GM19035 (cell line): ENCODE data around the gene OTUD7B.
"Not testable (repeated sequence)": the region's sequence is repeated elsewhere in the genome, so short reads cannot be mapped to it uniquely, and the experiment has no call there.

ENCODE experiments used
- ATAC-seq: cut with Tn5 transposase; IDR thresholded peaks from one replicate; pipeline ENCODE4 v1.9.1; 2021; ENCODE audit not compliant: unreplicated experiment

The OTUD7B gene

DNA sequence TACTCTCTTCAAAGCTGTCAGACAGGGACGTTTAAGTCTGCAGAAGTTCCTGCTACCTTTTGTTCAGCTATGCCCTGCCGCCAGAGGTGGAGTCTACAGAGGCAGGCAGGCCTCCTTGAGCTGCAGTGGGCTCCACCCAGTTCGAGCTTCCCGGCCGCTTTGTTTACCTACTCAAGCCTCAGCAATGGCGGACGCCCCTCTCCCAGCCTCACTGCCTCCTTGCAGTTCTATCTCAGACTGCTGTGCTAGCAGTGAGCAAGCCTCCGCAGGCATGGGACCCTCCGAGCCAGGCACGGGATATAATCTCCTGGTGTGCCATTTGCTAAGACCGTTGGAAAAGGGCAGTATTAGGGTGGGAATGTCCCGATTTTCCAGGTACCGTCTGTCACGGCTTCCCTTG is 53.0 kb downstream of the OTUD7B start:
- not testable (repeated sequence) for ATAC-seq

DNA sequence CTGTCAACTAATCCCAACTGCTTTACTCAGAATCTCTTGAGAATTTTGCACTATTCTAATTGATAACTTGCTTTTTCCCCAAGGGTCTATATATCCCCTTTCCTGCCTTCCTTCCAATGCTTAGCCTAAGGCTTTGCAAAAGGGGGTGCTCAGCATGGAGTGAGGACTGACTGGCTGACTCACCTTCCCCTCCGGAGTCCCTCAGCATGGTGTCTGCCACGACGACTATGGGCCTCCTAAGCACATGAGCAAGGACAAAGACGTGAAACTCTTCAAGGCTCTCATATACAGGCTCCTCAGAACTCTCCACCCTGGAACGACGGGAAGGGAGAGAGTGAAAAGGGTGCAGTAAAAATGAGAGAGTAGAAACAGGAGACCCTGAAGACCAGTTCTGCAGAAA is 60.6 kb downstream of the OTUD7B start:
- ATAC-seq = no peak

DNA sequence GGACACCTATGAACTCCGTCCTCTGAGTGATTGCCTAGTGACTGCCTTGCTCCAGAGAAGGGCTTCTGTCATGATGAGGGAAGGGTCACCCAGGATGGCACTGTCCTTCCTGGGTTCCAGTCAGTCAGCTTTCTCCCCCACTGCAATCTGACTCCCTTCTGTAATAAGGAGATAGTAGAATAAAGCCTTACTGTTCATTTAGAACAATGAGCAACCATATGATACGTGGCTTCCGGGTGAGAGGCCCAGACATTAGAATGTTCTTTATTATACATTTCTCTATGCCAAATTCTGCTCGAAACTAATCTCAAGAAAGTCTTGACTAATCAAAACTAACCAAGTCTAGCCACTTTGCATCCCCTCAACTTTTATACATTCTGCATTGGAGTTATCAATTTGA is 65.3 kb downstream of the OTUD7B start:
- ATAC-seq = no peak

DNA sequence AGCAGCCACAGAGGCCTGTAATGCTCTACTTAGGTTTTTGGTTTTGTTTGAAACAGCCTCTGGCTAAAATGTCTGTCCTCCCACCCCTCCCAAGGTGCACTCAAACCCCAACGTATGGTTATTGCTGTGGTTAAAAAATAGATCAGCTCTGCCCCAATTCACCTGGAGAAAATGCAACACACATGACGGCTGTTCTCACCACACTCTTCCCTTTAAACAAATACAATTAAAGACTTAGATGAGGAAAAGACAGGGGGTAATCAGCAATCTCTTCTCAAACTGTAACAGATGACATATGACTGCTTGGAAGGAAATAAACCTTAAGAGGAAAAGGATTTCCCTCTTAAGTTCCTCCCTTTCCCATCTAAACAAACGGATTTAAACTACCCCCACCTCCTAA is 67.6 kb downstream of the OTUD7B start:
- ATAC-seq = no peak

DNA sequence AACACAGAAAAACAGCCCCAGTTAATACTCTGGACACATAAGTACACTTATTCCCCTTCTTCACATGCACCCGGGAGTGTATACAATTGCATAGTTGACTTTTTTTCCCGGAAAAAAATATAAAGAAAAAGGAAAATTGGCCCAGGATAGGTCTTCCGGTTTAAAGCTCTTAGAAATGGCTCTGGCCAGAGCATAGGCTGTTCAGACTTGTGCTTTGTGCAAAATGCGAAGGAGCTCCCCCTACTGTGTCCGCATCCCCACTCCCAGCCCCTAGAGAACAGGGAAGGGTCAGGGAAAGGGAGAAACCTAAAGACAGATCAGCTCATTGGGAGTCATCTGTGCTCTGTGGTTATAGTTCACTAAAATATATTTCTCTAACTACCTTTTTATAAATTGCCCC is 68.3 kb downstream of the OTUD7B start:
- no peak for ATAC-seq

DNA sequence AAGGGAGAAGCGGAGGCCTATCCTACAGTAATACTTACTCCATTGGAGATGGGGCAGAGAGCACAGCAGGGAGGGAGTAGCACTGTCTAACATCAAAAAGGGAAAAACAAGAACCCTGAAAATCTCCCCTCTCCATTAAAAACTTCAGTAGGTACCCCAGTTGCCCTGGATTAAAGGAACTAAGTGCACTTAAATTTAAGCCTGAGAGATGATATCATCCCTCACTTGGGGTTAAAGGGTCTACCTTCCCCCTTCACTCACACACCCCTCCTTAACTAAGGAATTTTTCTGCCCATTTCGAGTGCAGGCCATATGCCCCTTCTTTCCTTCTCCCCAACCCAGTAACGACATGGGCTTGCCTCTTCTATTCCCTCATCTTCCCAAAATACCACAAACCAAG is 70.1 kb downstream of the OTUD7B start:
- ATAC-seq = no peak

DNA sequence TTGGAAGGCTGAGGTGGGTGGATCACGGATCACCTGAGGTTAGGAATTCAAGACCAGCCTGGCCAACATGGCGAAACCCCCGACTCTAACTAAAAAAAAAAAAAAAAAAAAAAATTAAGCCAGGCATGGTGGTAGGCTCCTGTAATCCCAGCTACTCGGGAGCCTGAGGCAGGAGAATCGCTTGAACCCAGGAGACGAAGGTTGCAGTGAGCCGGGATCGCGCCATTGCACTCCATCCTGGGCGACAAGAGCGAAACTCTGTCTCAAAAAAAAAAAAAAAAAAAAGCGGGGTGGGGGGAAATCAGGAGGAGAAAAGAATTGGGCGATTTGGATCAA is 71.9 kb downstream of the OTUD7B start:
- ATAC-seq = not testable (repeated sequence)

DNA sequence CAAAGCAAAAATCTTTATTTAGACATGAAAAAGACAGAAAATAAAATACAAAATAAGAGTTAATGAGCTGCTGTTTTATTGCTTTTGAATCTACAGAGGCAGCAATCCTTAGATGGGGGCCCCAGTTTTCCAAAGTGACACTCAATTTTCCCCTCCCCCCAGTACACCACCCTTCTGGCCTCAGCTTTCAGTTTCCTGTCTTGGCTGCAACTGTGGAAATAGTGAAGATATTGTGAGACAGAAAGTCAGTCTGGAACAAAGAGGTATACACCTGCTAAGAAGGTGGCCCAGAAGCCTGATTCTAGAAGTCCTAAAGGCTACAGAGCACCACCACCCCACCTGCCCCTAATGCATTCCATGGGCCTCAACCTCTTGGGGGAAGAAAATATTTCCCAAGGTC is 72.8 kb downstream of the OTUD7B start:
- no peak for ATAC-seq

DNA sequence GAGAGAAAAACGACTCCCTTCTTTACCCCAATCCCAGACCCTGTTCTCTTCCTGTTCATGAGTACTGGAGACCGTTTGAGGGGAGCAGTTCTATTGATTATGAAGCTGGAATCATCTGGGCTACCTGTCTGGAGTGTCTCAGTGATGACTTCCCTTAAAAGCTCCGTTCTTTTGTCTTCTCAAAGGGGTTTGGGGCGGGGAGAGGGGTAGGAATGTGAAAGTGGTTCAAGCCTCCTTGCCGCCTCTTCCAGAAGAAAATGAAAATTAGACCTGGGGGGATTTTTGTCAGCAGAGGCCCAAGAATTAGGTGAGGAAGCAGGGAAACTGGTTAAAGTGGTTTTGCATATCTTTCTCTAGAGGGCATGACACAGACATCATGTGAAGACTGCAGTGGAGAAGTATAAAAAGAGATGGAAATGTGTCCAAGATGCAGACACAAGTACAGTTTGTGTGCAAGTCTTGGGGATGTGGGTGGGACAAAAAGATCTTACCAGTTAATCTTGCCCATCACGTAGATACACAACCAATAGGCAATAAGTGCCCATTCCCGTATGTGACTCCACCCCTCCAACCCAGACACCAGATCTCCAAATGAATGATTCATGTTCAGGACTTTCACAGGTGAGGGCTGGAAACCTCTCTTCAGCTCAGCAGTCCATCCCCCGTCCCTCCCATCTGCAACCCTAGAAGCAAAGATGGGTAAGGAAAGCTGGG is 73.4 kb downstream of the OTUD7B start:
- no peak for ATAC-seq

DNA sequence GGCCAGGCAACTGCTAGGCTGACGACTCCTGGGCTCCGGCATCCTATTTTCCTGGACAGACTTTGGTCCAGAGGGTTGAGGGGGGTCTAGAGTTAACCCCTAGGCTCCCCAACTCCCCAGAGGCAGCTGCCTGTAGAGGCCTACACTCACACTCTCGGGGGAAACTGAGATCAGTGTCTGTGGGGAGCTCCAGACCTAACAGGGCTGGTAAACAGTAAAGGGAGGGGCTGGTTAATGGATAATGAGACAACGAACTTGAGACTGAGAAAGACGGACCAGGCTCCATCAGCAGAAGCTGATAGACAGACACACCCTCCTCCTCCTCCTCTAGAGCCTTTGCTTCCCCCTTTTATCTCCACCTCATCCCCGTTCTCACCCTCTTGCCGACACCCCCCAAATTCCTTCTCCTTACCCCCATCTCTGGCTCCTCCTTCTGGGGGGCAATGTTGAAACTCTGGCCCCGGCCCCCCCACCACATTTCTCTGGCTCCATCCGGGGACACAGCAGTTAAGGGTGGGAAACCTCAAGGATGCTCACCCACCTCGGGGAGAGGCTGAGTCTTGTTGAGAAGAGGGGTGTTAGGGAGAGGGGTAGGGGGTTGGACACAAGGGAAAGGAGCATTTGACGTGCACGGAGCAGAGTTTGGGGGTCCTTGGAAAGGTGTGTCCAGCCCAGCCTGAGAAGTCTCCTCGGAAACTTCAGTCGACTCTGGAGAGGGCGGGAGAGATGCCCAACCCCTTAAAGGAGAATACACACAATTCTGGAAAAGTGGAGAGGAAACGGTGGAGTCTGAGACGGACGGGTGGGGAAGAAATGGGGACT is 74.1 kb downstream of the OTUD7B start, which contains the start of gene MTMR11:
TSS of gene MTMR11 (minus strand) at position 710 of the 822 bp plus-strand sequence. CDS start at position 478, 232 bp downstream.
- ATAC-seq = no peak

DNA sequence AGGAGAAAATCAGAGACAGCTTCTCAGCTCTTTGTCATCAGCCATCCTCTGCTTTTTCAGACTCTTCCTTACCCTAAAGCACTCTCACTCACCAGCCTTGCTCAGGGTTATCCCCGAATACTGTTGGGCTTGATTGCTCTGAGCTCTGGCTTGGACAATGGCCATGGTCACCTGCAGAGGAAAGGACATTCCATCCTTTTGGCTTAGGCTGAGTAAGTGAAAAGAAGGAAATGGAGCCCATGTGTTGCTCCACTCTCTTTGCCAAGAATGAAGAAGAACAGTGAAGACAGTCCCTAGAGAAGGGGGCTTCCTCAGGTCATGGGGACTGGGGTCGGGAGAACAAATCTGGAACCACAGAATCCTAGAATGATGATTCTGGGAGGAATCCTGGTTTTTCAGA is 76.2 kb downstream of the OTUD7B start:
- no peak for ATAC-seq

DNA sequence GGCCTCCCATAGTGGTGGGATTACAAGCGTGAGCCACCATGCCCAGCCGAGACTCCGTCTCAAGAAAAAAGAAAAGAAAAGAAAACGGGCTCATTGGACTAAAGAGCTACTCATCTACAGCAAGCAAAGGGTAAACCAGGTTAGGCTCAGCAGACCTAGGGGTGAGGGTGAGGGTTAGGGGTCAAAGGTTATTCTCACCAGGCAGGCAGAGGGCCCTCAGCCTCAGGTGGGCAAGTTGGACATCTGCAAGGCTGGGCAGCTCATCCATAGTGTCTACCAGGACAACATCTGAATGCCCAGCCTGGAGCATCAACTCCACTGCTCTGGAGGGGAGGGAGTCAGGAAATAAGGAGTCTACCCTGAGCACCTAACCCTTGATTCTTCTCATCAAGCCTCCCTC is 77.3 kb downstream of the OTUD7B start:
- ATAC-seq = no peak

DNA sequence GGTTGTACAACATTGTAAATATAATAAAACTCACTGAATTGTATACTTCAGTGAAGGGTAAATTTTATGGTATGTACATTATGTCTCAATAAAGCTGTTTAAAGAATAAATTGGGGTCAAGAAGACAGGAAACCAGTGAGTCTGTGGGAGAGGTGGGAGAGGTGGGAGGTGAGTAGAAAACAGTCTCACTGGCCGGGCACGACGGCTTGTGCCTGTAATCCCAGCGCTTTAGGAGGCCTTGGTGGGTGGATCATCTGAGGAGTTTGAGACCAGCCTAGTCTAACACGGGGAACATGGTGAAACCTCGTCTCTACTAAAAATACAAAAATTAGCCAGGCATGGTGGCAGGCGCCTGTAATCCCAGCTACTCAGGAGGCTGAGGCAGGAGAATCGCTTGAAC is 78.1 kb downstream of the OTUD7B start:
- no peak for ATAC-seq

DNA sequence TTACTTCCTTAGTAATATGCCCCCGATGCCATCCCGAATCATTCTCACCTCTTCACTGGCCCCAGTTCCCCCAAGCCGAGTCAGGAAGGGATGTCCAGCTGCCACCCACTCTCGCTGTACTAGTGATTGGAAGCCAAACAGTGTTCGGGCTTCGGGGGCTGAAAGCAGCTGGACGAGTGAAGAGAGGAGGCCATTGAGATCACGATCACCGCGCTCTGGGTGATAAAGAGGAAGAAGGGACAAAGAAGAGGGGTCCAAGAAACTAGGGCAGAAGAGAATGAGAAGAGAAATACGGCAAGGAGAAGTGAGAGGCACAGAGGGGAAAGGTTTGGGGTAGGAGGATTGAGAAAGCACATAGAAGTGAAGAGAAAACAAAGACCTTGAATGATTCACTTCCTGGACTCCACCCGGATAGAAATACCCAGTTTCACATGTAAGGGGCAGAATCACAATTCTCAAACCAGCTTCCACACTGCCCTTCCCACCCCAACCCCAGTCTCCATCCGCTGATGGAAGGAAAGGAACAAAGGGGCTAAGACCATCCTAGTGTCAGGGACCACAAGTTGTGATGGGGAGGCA is 79.2 kb downstream of the OTUD7B start:
- no peak for ATAC-seq

DNA sequence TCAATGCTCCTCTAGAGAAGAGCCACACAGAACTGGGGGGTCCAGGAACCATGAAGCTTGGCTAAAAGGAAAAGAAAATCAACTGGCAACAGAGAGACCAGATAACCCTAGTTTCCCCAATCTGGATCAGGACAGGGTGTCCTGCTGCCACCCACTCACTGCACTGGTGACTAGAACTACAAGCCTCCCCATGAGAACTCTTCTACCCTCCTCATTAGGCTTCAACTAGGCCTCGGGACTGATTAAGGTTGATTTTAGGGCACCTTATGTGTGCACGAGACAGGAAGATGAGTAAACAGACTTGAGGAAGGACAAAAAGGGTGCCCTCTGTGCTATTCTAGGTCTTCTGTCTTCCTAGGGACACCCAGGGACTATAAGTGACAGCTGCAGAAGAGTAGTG is 80.7 kb downstream of the OTUD7B start:
- no peak for ATAC-seq

DNA sequence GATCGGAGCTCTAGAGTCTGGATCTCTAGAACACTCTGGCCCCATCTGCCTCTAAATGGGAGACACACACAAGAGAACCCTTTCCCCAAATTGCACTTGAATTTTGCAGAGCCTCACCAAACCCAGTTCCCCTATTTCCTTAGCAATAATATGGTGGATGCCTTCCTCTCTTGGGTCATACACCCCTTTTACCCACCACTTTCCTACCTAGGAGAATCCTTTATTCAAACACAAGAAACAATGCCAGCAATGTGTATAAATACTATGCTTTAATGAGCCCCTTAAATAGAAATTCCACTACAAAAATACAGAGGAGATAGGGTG is 82.2 kb downstream of the OTUD7B start:
- no peak for ATAC-seq

DNA sequence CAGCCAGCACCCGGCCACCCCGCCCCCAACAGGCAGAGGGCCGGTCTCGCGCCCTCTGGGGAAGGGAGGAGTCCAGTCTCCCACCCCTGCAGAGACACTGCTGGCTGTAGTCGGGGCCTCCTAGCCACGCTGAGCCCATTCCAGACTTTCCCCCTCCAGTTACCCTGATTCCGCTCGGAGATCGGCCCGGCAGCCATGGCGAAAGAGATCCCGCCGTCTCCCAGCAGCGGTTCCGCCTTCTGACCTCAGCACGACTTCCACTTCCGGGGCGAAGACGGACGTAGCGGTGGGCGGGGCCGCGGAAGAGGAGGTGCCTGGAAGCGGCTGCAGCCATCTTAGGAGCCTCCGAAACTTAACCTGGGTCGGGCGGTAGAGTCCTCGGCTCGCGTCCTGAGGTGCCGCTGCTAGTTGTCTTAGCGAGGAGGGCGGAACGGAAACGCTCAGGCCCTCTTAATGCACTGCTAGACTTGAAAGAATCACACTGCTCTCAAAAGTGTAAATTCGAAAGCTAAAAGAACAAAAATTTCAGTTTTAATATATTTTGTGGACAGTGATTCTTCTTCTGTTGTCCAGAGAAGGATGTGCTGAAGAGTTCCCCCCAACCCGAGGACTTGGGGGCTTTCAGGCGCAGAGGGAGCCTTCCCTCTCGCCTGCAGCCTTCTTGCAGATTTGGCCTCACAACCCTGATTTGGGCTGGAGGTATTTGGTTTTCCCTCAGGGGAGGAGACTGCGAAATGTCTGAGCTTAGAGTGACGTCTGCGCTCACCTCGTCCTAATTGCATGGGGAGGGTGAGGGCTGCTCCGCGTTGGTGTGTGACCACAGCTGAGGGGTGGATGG is 82.7 kb downstream of the OTUD7B start, which contains the start of gene SF3B4:
TSS of gene SF3B4 (minus strand) at position 241 of the 838 bp plus-strand sequence. CDS start at position 197, 44 bp downstream.
- peak; percentile 98 for ATAC-seq

DNA sequence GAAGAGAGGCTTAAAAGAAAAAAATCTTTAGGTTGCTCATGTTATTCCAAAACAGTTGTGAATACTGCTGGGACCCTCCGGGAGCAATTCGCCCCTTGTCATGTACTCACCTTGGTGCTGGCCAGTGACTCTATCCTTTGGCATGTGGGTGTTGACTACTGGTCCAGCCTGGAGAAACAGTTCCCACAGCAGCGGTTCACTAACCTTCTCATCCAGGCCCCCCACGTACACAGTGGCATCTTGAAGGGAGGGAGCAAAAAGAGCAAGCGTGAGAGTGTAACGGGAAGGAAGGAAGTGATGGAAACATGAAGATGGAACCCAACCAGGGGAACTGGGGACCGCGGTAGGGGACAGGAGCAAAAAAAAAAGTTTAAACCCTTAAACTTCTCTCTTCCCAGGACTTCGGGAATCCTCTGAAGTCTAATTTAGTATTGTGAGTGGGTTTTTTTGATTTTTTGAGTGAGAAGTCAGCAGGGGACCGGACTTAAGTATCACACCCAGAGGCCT is 83.4 kb downstream of the OTUD7B start:
- ATAC-seq = no peak

DNA sequence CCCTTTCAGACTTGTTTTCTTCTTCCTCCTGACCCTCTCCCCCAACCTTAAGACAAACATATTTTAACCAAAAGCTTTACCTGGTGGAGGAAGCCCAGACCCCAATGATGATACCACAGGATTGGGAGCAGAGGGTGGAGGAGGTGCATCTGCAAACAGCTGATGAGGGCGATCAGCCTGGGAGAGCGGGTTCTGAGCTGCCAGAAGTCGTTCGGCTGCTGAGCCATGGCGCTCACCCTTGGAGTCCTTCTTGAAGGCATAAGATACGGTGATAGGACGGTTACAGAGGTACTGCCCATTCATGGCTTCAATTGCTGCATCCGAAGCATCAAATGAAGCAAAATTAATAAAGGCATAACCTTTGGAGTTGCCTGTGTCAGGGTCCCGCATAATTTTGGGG is 84.2 kb downstream of the OTUD7B start:
- no peak for ATAC-seq

DNA sequence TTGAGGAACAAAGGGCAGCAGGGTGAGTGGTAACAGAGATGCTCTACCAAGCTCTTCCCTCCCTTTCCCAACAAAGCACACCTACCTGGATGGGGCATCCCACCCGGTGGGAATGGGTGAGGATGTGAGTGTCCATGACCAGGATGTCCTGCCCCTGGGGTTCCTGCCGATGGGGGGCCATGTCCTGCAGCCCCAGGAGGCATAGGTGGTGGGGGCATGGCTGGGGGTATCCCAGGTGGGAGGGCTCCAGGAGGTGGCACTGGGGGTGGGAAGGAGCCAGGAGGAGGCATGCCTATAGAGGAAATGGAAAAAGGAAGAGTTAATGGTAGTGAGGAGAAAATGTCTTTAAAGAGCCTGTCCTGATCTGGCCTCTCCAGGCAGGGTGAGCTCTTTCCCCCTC is 84.8 kb downstream of the OTUD7B start:
- ATAC-seq = no peak

DNA sequence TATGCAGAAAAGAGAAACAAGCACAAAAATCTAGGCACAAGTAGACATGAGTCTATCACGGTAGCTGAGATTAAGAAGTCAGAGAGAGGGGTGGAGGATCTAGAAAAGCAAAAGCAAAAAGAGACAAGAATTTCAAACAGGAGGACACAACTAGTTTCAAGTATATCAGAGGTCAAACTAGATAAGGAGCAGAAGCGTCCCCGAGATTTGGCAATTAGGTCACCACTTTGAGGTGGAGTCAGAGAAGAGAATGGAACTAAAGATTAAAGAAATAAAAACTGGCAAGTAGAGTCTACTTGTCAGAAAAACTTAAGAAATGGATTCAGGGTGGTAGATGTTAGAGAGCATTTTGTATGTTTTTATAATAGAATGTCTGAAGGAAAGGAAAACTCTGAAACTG is 85.2 kb downstream of the OTUD7B start:
- ATAC-seq = no peak
